Activated B cell treated with CpG ODN at 0.5 μM for 24 hours (primary cell): Measurements from ENCODE around the gene IFIH1. TPM values are rescaled to one million over a fixed set of nuclear protein-coding genes. Genes with fewer than 3 reads are reported as not detected.

Experiments
- ATAC-seq: fragments of 200-7000 bp; cut with Tn5 transposase; one replicate; pipeline ENCODE4 v1.10.0; 2021; ENCODE audit warnings: low read depth, mild to moderate bottlenecking, moderate library complexity
- CTCF ChIA-PET: fragments of 350-600 bp; sonication (Branson Sonifier 250); formaldehyde crosslinking; loops from one replicate; lab custom pipeline; 2021; ENCODE audit warnings: antibody characterized with exemption; lab: Charles Lee
- POLR2A ChIA-PET: fragments of 350-600 bp; sonication (Branson Sonifier 250); formaldehyde crosslinking; loops from one replicate; lab custom pipeline; 2021; ENCODE audit warnings: antibody characterized with exemption; lab: Charles Lee
- DNase-seq: peaks from one replicate; pipeline ENCODE4 v3.0.0; 2022
- H3K27ac Mint-ChIP-seq: one replicate; pipeline ENCODE4 v1.8.0; 2020; ENCODE audit warnings: mixed read lengths
- H3K27me3 Mint-ChIP-seq: one replicate; pipeline ENCODE4 v1.8.0; 2021; ENCODE audit warnings: mixed read lengths
- H3K36me3 Mint-ChIP-seq: one replicate; pipeline ENCODE4 v1.8.0; 2021; ENCODE audit warnings: low read depth, mixed read lengths
- H3K4me1 Mint-ChIP-seq: one replicate; pipeline ENCODE4 v1.8.0; 2021; ENCODE audit warnings: mixed read lengths
- H3K4me3 Mint-ChIP-seq: one replicate; pipeline ENCODE4 v1.8.0; 2020; ENCODE audit warnings: mild to moderate bottlenecking, mixed read lengths
- H3K9me3 Mint-ChIP-seq: one replicate; pipeline ENCODE4 v1.8.0; 2020; ENCODE audit warnings: mixed read lengths
- CTCF ChIP-seq: fragments of 200-600 bp; IDR thresholded peaks from one replicate; pipeline ENCODE4 v1.8.0; 2022; ENCODE audit warnings: antibody characterized with exemption, mild to moderate bottlenecking
- intact Hi-C: fragments of 100-400 bp; cut with micrococcal nuclease; formaldehyde crosslinking; loops from one replicate; pipeline ENCODE4 v1.15.1; 2024
- total RNA-seq: library from RNA; stranded (reverse); gene quantifications from 2 replicates; pipeline ENCODE4 v1.2.3, GENCODE V29; 2022

IFIH1 gene
- 61.8 and 63.0 TPM in 2 replicates for total RNA-seq

GRCh38 chr2:162318328-162319180, at the start of gene IFIH1:
TSS of gene IFIH1 (minus strand) at chr2:162318684. CDS start at chr2:162318307, 377 bp downstream.
- Mint-ChIP-seq H3K36me3 (peaks cover 32% of the 10 kb centered on the region), H3K4me3 (peak within 1 kb of the TSS; percentile 94), H3K27me3 (no peaks in the 10 kb centered on the region), H3K9me3 (no peaks in the 10 kb centered on the region), H3K27ac (peak within 1 kb of the TSS; percentile 99), H3K4me1 (peaks cover 68% of the 10 kb centered on the region)
- intact Hi-C loops: loop anchor here (1.0 to 10.0 kb wide), 6 partner anchors 9 to 1914 kb away; partner anchors contain the start of genes GCA and TANK
- POLR2A ChIA-PET: interaction anchor here (0.9 to 2.9 kb wide), 16 partner anchors 10 to 1011 kb away, joined by 3 to 32 read pairs (median 5); partner anchors contain the start of genes GCA and PSMD14
- ATAC-seq: peak; percentile 93
- DNase-seq: peak; percentile 72
- CTCF ChIA-PET: interaction anchor here (1.2 to 3.1 kb wide), 8 partner anchors 11 to 165 kb away, joined by 4 to 27 read pairs (median 6); no protein-coding TSS in a partner anchor
- no peak for TF ChIP-seq CTCF

GRCh38 chr2:162365392-162365791, 46.9 kb upstream of the IFIH1 start:
- CTCF ChIA-PET: no interaction called here
- POLR2A ChIA-PET: no interaction called here
- DNase-seq (no peak), ATAC-seq (no peak)
- Mint-ChIP-seq H3K27me3 (no peaks in the 10 kb centered on the region), H3K27ac (no peak overlapping the region), H3K9me3 (no peaks in the 10 kb centered on the region), H3K36me3 (peaks cover 10% of the 10 kb centered on the region), H3K4me1 (no peaks in the 10 kb centered on the region), H3K4me3 (no peak overlapping the region)
- intact Hi-C loops: no loop called here
- TF ChIP-seq CTCF: no peak

GRCh38 chr2:162344617-162344950, 26.1 kb upstream of the IFIH1 start:
- H3K27me3 Mint-ChIP-seq: no peaks in the 10 kb centered on the region
- no peaks in the 10 kb centered on the region for H3K9me3 Mint-ChIP-seq
- intact Hi-C loops: loop anchor here (1.0 to 10.0 kb wide), 2 partner anchors 26 to 1040 kb away; partner anchors contain the start of genes IFIH1 and PSMD14
- H3K27ac Mint-ChIP-seq: peak overlapping the region; percentile 84
- peaks cover 9% of the 10 kb centered on the region for H3K36me3 Mint-ChIP-seq
- no peak for TF ChIP-seq CTCF
- peak overlapping the region; percentile 91 for H3K4me3 Mint-ChIP-seq
- no peak for DNase-seq
- POLR2A ChIA-PET: interaction anchor here (1.4 to 3.9 kb wide), 2 partner anchors 26 to 1036 kb away, joined by 5 to 32 read pairs; partner anchors contain the start of genes IFIH1 and PSMD14
- peaks cover 18% of the 10 kb centered on the region for H3K4me1 Mint-ChIP-seq
- CTCF ChIA-PET: interaction anchor here (1.6 to 3.1 kb wide), 2 partner anchors 10 to 43 kb away, joined by 4 to 15 read pairs; no protein-coding TSS in a partner anchor
- peak; percentile 3 for ATAC-seq

GRCh38 chr2:162343824-162344616, 25.5 kb upstream of the IFIH1 start, which contains the start of gene GCA:
TSS of gene GCA (plus strand) at chr2:162344132. CDS start at chr2:162344249, 117 bp downstream.
- intact Hi-C loops: loop anchor here (1.0 to 10.0 kb wide), 2 partner anchors 26 to 1039 kb away; partner anchors contain the start of genes IFIH1 and PSMD14
- peak; percentile 99 for DNase-seq
- POLR2A ChIA-PET: interaction anchor here (1.4 to 3.9 kb wide), 3 partner anchors 15 to 1036 kb away, joined by 5 to 32 read pairs (median 5); partner anchors contain the start of genes IFIH1 and PSMD14
- CTCF ChIA-PET: interaction anchor here (1.5 to 3.1 kb wide), 4 partner anchors 9 to 123 kb away, joined by 4 to 15 read pairs (median 6); no protein-coding TSS in a partner anchor
- peak; percentile 98 for ATAC-seq
- peaks cover 5% of the 10 kb centered on the region for H3K36me3 Mint-ChIP-seq
- peaks cover 18% of the 10 kb centered on the region for H3K4me1 Mint-ChIP-seq
- H3K27ac Mint-ChIP-seq: peak within 1 kb of the TSS; percentile 84
- no peaks in the 10 kb centered on the region for H3K27me3 Mint-ChIP-seq
- H3K9me3 Mint-ChIP-seq: no peaks in the 10 kb centered on the region
- peak within 1 kb of the TSS; percentile 91 for H3K4me3 Mint-ChIP-seq
- no peak for TF ChIP-seq CTCF
